ENCODE data around the gene SLC6A14. TPM values are rescaled to one million over a fixed set of nuclear protein-coding genes. Genes with fewer than 3 reads are reported as not detected.

Gene SLC6A14
- total RNA-seq = not detected

- H3K9me3 Mint-ChIP-seq = peaks cover 6% of the 10 kb centered on the region
- H3K36me3 Mint-ChIP-seq = no peaks in the 10 kb centered on the region
- ATAC-seq = no peak
- DNase-seq (ENCODE audit: low spot score) = no peak
- H3K4me1 Mint-ChIP-seq (ENCODE audit: low read depth in 2 of 2) = no peaks in the 10 kb centered on the region
- peaks cover 0 to 4% of the 10 kb centered on the region in 2 donors for H3K27me3 Mint-ChIP-seq
- H3K27ac Mint-ChIP-seq = no peak within 1 kb of the TSS
- no peak within 1 kb of the TSS for H3K4me3 Mint-ChIP-seq
These were observed at the start of gene SLC6A14 for GRCh38 chrX:116436358-116436816. SLC6A14 (plus strand) TSS chrX:116436606; CDS start chrX:116436710, 104 bp downstream.

- Mint-ChIP-seq H3K27me3 (peaks cover 0 to 3% of the 10 kb centered on the region in 2 donors), H3K4me3 (no peak overlapping the region), H3K9me3 (no peaks in the 10 kb centered on the region), H3K36me3 (no peaks in the 10 kb centered on the region), H3K27ac (no peak overlapping the region), H3K4me1 (ENCODE audit: low read depth in 2 of 2) (no peaks in the 10 kb centered on the region)
- no peak for ATAC-seq
- no peak for DNase-seq (ENCODE audit: low spot score)
These were observed 40.7 kb upstream of the SLC6A14 start for GRCh38 chrX:116395752-116396151.

GRCh38 chrX:116399681-116400080, 36.7 kb upstream of the SLC6A14 start:
- Mint-ChIP-seq H3K9me3 (peaks cover 4% of the 10 kb centered on the region), H3K27me3 (peaks cover 0 to 9% of the 10 kb centered on the region in 2 donors), H3K27ac (no peak overlapping the region), H3K4me3 (no peak overlapping the region), H3K36me3 (no peaks in the 10 kb centered on the region), H3K4me1 (ENCODE audit: low read depth in 2 of 2) (no peaks in the 10 kb centered on the region)
- DNase-seq (ENCODE audit: low spot score) (no peak), ATAC-seq (no peak)

- no peak overlapping the region for H3K4me3 Mint-ChIP-seq
- no peaks in the 10 kb centered on the region for H3K4me1 Mint-ChIP-seq (ENCODE audit: low read depth in 2 of 2)
- H3K36me3 Mint-ChIP-seq = no peaks in the 10 kb centered on the region
- ATAC-seq = no peak
- H3K27ac Mint-ChIP-seq = no peak overlapping the region
- H3K9me3 Mint-ChIP-seq = peaks cover 11% of the 10 kb centered on the region
- no peak for DNase-seq (ENCODE audit: low spot score)
- peaks cover 0 to 8% of the 10 kb centered on the region in 2 donors for H3K27me3 Mint-ChIP-seq
These were observed 27.2 kb upstream of the SLC6A14 start for GRCh38 chrX:116409219-116409618.

GRCh38 chrX:116413273-116413672, 23.1 kb upstream of the SLC6A14 start:
- H3K27ac Mint-ChIP-seq = no peak overlapping the region
- no peaks in the 10 kb centered on the region for H3K4me1 Mint-ChIP-seq (ENCODE audit: low read depth in 2 of 2)
- no peak for ATAC-seq

GRCh38 chrX:116417214-116417613, 19.2 kb upstream of the SLC6A14 start:
- H3K27me3 Mint-ChIP-seq = no peaks in the 10 kb centered on the region
- DNase-seq (ENCODE audit: low spot score) = no peak
- no peak for ATAC-seq
- no peak overlapping the region for H3K4me3 Mint-ChIP-seq
- H3K9me3 Mint-ChIP-seq = no peaks in the 10 kb centered on the region
- no peaks in the 10 kb centered on the region for H3K36me3 Mint-ChIP-seq
- H3K27ac Mint-ChIP-seq = no peak overlapping the region
- H3K4me1 Mint-ChIP-seq (ENCODE audit: low read depth in 2 of 2) = no peaks in the 10 kb centered on the region

More at GRCh38 chrX:116413273-116413672, 23.1 kb upstream of the SLC6A14 start:
- DNase-seq (ENCODE audit: low spot score) = no peak
- Mint-ChIP-seq H3K4me3 (no peak overlapping the region), H3K9me3 (peaks cover 11% of the 10 kb centered on the region), H3K36me3 (no peaks in the 10 kb centered on the region), H3K27me3 (peaks cover 0 to 4% of the 10 kb centered on the region in 2 donors)

- Mint-ChIP-seq H3K27ac (no peak overlapping the region), H3K36me3 (no peaks in the 10 kb centered on the region), H3K9me3 (no peaks in the 10 kb centered on the region), H3K27me3 (no peaks in the 10 kb centered on the region), H3K4me3 (no peak overlapping the region), H3K4me1 (ENCODE audit: low read depth in 2 of 2) (no peaks in the 10 kb centered on the region)
- no peak for DNase-seq (ENCODE audit: low spot score)
- no peak for ATAC-seq
These were observed 18.4 kb upstream of the SLC6A14 start for GRCh38 chrX:116417968-116418367.

- H3K4me1 Mint-ChIP-seq (ENCODE audit: low read depth in 2 of 2) = no peaks in the 10 kb centered on the region
- H3K9me3 Mint-ChIP-seq = peaks cover 3% of the 10 kb centered on the region
- H3K4me3 Mint-ChIP-seq = no peak overlapping the region
- no peak for ATAC-seq
- no peak for DNase-seq (ENCODE audit: low spot score)
- peaks cover 0 to 2% of the 10 kb centered on the region in 2 donors for H3K27me3 Mint-ChIP-seq
- no peak overlapping the region for H3K27ac Mint-ChIP-seq
- no peaks in the 10 kb centered on the region for H3K36me3 Mint-ChIP-seq
These were observed 8.4 kb upstream of the SLC6A14 start for GRCh38 chrX:116427978-116428377.

- no peak for ATAC-seq
These were observed 809 bp upstream of the SLC6A14 start for GRCh38 chrX:116435597-116435996.

GRCh38 chrX:116449156-116449555, 12.8 kb downstream of the SLC6A14 start:
- H3K4me3 Mint-ChIP-seq = no peak overlapping the region
- H3K27me3 Mint-ChIP-seq = no peaks in the 10 kb centered on the region
- H3K4me1 Mint-ChIP-seq (ENCODE audit: low read depth in 2 of 2) = no peaks in the 10 kb centered on the region
- H3K9me3 Mint-ChIP-seq = no peaks in the 10 kb centered on the region
- DNase-seq (ENCODE audit: low spot score) = no peak
- no peak for ATAC-seq
- no peaks in the 10 kb centered on the region for H3K36me3 Mint-ChIP-seq
- no peak overlapping the region for H3K27ac Mint-ChIP-seq

More at GRCh38 chrX:116435597-116435996, 809 bp upstream of the SLC6A14 start:
- Mint-ChIP-seq H3K9me3 (peaks cover 6% of the 10 kb centered on the region), H3K4me1 (ENCODE audit: low read depth in 2 of 2) (no peaks in the 10 kb centered on the region), H3K27ac (no peak overlapping the region), H3K4me3 (no peak overlapping the region), H3K27me3 (peaks cover 0 to 4% of the 10 kb centered on the region in 2 donors), H3K36me3 (no peaks in the 10 kb centered on the region)
- no peak for DNase-seq (ENCODE audit: low spot score)

GRCh38 chrX:116462822-116463221, 26.4 kb downstream of the SLC6A14 start, which contains the start of gene CT83:
CT83 (minus strand) TSS chrX:116462976; CDS start chrX:116462856, 120 bp downstream.
- H3K4me3 Mint-ChIP-seq = no peak within 1 kb of the TSS
- DNase-seq (ENCODE audit: low spot score) (no peak), ATAC-seq (no peak)
- H3K27me3 Mint-ChIP-seq = no peaks in the 10 kb centered on the region
- no peaks in the 10 kb centered on the region for H3K4me1 Mint-ChIP-seq (ENCODE audit: low read depth in 2 of 2)
- no peaks in the 10 kb centered on the region for H3K36me3 Mint-ChIP-seq
- no peaks in the 10 kb centered on the region for H3K9me3 Mint-ChIP-seq
- no peak within 1 kb of the TSS for H3K27ac Mint-ChIP-seq

GRCh38 chrX:116480059-116480458, 43.7 kb downstream of the SLC6A14 start:
- ATAC-seq = no peak
- H3K27ac Mint-ChIP-seq = no peak overlapping the region
- peaks cover 0 to 2% of the 10 kb centered on the region in 2 donors for H3K27me3 Mint-ChIP-seq
- peaks cover 4% of the 10 kb centered on the region for H3K9me3 Mint-ChIP-seq
- DNase-seq (ENCODE audit: low spot score) = no peak
- H3K36me3 Mint-ChIP-seq = peaks cover 4% of the 10 kb centered on the region
- no peak overlapping the region for H3K4me3 Mint-ChIP-seq
- no peaks in the 10 kb centered on the region for H3K4me1 Mint-ChIP-seq (ENCODE audit: low read depth in 2 of 2)

- DNase-seq (ENCODE audit: low spot score) (no peak), ATAC-seq (no peak)
- H3K9me3 Mint-ChIP-seq = peaks cover 3% of the 10 kb centered on the region
- H3K27ac Mint-ChIP-seq = no peak overlapping the region
- no peaks in the 10 kb centered on the region for H3K4me1 Mint-ChIP-seq (ENCODE audit: low read depth in 2 of 2)
- no peaks in the 10 kb centered on the region for H3K27me3 Mint-ChIP-seq
- H3K4me3 Mint-ChIP-seq = no peak overlapping the region
- no peaks in the 10 kb centered on the region for H3K36me3 Mint-ChIP-seq
These were observed 53.7 kb downstream of the SLC6A14 start for GRCh38 chrX:116490104-116490503.

- Mint-ChIP-seq H3K4me1 (ENCODE audit: low read depth in 2 of 2) (no peaks in the 10 kb centered on the region), H3K9me3 (peaks cover 8% of the 10 kb centered on the region), H3K36me3 (no peaks in the 10 kb centered on the region), H3K27ac (no peak overlapping the region), H3K27me3 (no peaks in the 10 kb centered on the region), H3K4me3 (no peak overlapping the region)
- DNase-seq (ENCODE audit: low spot score) (no peak), ATAC-seq (no peak)
These were observed 56.9 kb downstream of the SLC6A14 start for GRCh38 chrX:116493271-116493670.

GRCh38 chrX:116499780-116500179, 63.4 kb downstream of the SLC6A14 start:
- H3K4me1 Mint-ChIP-seq (ENCODE audit: low read depth in 2 of 2) = no peaks in the 10 kb centered on the region
- H3K36me3 Mint-ChIP-seq = no peaks in the 10 kb centered on the region
- no peak overlapping the region for H3K27ac Mint-ChIP-seq
- H3K4me3 Mint-ChIP-seq = no peak overlapping the region
- H3K9me3 Mint-ChIP-seq = peaks cover 5% of the 10 kb centered on the region
- no peak for DNase-seq (ENCODE audit: low spot score)
- no peak for ATAC-seq
- no peaks in the 10 kb centered on the region for H3K27me3 Mint-ChIP-seq

Measured in natural killer cell treated with Interleukin-12 subunit alpha and Interleukin-12 subunit beta and Interleukin-15 and Interleukin-18, amount 100 ng/mL, for 72 hours (primary cell).